ENCODE measurements around the gene LRRFIP1. TPM values are rescaled to one million over a fixed set of nuclear protein-coding genes. Genes with fewer than 3 reads are reported as not detected.

The LRRFIP1 gene
- total RNA-seq, 1 donor from 2014 or later: 37.1 TPM

DNA sequence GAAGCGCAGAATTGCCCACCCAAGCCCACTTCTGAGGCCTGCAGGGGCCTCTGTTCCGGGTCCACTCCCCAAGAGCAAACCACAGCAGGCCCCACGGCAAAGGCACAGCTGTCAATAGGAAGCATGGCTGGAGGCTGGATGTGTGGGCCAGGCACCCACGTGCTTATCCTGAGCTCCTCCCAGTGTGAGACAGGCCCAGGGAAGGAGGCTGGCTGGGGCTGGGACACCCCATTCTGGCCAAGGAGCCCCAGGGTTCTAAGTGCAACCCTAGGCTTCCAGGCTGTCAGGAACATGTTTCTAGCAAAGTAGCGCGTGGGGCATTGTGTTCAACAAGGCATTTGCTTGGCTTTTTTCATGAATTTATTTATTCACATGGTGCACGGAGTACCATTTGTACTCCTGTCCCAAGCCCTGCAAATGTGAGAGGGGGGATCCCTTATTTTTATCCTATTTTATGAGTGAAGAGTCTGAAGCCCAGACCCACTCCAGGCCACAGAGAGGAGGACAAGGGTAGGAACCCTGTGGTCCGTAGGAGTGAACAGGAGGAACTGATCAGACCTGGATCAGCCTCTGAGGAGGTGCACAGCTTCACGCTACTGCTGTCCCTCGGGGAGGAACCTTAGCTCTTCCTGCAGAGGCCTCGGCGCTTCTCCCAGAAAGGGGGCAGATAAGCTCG, 30.7 kb upstream of the LRRFIP1 start:
- no peak overlapping the region for H3K27ac Mint-ChIP-seq (ENCODE audit: unreplicated experiment)
- no peak overlapping the region for H3K4me3 Mint-ChIP-seq
- DNase-seq (ENCODE audit: low read depth, low spot score): no peak
- TF ChIP-seq, protein P1, sequence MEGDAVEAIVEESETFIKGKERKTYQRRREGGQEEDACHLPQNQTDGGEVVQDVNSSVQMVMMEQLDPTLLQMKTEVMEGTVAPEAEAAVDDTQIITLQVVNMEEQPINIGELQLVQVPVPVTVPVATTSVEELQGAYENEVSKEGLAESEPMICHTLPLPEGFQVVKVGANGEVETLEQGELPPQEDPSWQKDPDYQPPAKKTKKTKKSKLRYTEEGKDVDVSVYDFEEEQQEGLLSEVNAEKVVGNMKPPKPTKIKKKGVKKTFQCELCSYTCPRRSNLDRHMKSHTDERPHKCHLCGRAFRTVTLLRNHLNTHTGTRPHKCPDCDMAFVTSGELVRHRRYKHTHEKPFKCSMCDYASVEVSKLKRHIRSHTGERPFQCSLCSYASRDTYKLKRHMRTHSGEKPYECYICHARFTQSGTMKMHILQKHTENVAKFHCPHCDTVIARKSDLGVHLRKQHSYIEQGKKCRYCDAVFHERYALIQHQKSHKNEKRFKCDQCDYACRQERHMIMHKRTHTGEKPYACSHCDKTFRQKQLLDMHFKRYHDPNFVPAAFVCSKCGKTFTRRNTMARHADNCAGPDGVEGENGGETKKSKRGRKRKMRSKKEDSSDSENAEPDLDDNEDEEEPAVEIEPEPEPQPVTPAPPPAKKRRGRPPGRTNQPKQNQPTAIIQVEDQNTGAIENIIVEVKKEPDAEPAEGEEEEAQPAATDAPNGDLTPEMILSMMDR (conservative IDR thresholded peaks at IDR 0.05): no peak
- no peaks in the 10 kb centered on the region for H3K36me3 Mint-ChIP-seq (ENCODE audit: low read depth)
- no peaks in the 10 kb centered on the region for H3K9me3 Mint-ChIP-seq
- H3K4me1 Mint-ChIP-seq: peaks cover 35% of the 10 kb centered on the region
- H3K27me3 Mint-ChIP-seq (ENCODE audit: low read depth): no peaks in the 10 kb centered on the region

DNA sequence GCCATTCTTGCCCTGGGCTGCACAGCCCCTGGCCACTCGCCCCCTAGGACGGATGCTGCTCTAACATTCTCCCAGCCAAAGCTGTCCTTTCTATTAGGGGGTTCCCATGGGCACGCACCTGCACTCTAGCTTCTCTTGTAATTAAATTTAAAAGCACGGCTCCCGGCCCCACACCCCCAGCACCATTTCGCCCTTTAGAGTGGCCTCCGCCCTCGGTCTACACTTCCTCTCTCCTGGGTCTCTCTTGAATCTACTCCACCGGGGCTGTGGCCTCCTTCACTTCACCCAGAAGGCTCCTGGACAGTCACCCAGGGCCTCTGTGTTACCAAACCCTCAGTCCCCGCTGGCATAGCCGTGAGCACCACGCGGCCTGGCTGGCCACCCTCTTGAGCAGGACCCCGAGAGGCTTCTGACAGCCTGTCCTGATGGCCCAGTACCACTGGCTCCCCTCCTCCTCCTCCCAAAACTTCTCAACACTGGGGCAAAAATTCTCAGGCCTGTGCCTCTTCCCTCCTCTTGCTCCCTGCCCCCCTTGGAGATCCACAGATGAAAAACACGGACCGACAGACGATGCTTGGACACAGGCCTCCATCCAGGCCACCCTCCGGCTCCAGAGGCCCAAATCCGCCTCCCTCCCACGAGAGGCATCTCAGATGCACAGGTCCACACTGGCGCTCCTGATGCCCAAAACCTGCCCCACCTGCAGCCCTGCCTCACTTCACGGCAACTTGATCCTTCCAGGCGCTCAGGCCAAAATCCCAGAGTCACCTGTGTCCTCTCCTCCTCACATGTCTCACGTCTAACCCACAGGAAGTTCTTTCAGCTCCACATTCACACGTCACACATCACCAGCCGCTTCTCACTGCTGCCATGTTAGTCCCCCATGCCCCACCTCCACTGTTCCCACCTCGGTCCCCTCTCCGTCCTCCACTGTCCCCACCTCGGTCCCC, 29.9 kb upstream of the LRRFIP1 start:
- no peak for DNase-seq (ENCODE audit: low read depth, low spot score)
- Mint-ChIP-seq H3K36me3 (ENCODE audit: low read depth) (no peaks in the 10 kb centered on the region), H3K9me3 (no peaks in the 10 kb centered on the region), H3K4me1 (peaks cover 41% of the 10 kb centered on the region), H3K27ac (ENCODE audit: unreplicated experiment) (no peak overlapping the region), H3K4me3 (no peak overlapping the region), H3K27me3 (ENCODE audit: low read depth) (no peaks in the 10 kb centered on the region)
- TF ChIP-seq, protein P1 (conservative IDR thresholded peaks at IDR 0.05): no peak

DNA sequence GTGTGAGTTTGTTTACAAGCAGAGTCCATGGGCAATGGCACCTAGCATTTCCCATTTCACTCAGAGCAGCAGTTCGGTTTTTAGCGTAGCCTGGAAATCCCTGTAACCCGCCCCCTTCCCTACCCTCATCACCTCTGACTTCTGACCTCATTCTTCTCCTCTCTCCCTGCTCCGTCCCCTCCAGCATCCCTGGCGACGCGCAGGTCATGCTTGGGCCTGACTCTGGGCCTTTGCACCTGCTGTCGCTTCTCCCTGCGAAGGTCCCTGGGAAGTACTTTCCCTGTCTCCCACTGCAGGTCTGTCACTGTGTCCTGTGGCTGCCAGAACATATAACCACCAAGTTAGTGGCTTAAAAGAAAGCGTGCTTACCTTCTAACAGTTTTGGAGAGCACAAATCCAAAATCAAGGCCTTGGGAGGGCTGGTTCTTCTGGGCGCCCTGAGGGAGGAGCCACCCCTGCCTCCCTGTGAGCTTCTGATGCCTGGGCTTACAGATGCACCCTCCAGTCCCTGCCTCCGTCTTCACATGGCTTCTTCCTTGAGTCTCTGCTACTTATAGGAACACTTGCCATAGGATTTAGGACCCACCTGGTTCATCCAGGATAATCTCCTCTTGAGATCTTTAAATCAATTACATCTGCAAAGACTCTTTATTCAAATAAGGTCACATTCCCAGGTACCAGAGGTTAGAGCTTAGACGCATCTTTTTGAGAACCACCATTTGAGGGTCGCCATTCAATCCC, 28.7 kb upstream of the LRRFIP1 start:
- Mint-ChIP-seq H3K4me1 (peaks cover 53% of the 10 kb centered on the region), H3K27ac (ENCODE audit: unreplicated experiment) (no peak overlapping the region), H3K36me3 (ENCODE audit: low read depth) (no peaks in the 10 kb centered on the region), H3K9me3 (no peaks in the 10 kb centered on the region), H3K4me3 (no peak overlapping the region), H3K27me3 (ENCODE audit: low read depth) (no peaks in the 10 kb centered on the region)
- no peak for DNase-seq (ENCODE audit: low read depth, low spot score)
- TF ChIP-seq, protein P1 (conservative IDR thresholded peaks at IDR 0.05): no peak

DNA sequence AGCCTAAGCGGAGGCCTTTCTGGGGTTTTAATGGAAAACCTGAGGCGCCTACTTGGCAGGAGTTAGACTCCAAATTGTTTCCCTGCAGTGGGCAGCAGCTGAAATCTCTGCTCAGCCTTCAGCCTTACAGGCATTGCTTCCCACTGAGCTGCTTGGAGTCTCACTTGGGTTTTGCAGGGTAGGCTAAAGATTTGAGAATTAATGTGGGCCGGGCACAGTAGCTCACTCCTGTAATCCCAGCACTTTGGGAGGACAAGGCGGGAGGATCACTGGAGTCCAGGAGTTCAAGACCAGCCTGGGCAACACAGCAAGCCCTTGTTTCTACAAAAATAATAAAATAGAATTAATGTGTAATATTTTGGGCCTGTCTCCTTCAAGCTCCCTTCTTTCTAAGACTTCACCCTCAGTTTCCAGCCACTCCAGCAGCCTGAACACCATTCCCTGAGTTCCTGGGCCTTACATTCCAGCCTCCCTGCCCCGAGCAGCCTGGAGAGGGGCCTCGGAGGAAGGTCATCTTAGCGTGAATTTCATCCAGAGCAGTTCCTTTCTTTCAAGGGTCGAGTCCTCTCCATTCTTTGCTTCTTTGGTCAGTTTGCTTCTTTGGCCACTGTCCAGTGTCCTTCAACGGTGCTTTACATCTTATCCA, 27.8 kb upstream of the LRRFIP1 start:
- no peaks in the 10 kb centered on the region for H3K36me3 Mint-ChIP-seq (ENCODE audit: low read depth)
- DNase-seq (ENCODE audit: low read depth, low spot score): no peak
- TF ChIP-seq, protein P1 (conservative IDR thresholded peaks at IDR 0.05): no peak
- H3K4me1 Mint-ChIP-seq: peaks cover 51% of the 10 kb centered on the region
- no peaks in the 10 kb centered on the region for H3K27me3 Mint-ChIP-seq (ENCODE audit: low read depth)
- no peak overlapping the region for H3K4me3 Mint-ChIP-seq
- H3K27ac Mint-ChIP-seq (ENCODE audit: unreplicated experiment): peak overlapping the region; percentile 12
- H3K9me3 Mint-ChIP-seq: no peaks in the 10 kb centered on the region

Measured in neural crest cell (in vitro differentiated cells).